Sigmoid colon (tissue), 4 donors: Measurements from ENCODE around the gene GALNT14.

ENCODE experiments used
- CTCF ChIP-seq, 4 experiments: fragments of 450-650 bp in 3 of 4; fragments of 200-600 bp in 1 of 4; IDR thresholded peaks; one replicate each; pipeline ENCODE4 v1.5.1; 2016 to 2019; ENCODE audit warnings: antibody characterized with exemption in 4 of 4, mild to moderate bottlenecking in 3 of 4, moderate library complexity in 2 of 4
- POLR2A ChIP-seq, 2 donors: fragments of 450-650 bp; IDR thresholded peaks; one replicate each; pipeline ENCODE4 v1.6.1; 2016; ENCODE audit warnings: antibody characterized with exemption in 2 of 2, mild to moderate bottlenecking in 2 of 2, moderate library complexity in 2 of 2
- POLR2AphosphoS5 ChIP-seq, 4 donors: sonication (generic); formaldehyde crosslinking; IDR thresholded peaks; one replicate each; pipeline ENCODE4 v1.6.1; 2017; ENCODE audit warnings: antibody characterized with exemption in 4 of 4

GRCh38 chr2:31134480-31134879 is 3.8 kb downstream of the GALNT14 start:
- TF ChIP-seq CTCF (IDR thresholded peaks at IDR 0.05) (no peak), POLR2A (IDR thresholded peaks at IDR 0.05) (no peak), POLR2AphosphoS5 (IDR thresholded peaks at IDR 0.05) (no peak)
